Gastroesophageal sphincter (tissue), 3 donors: ENCODE measurements around the gene NCAPD3.

Experiments
- CTCF ChIP-seq, 4 experiments: fragments of 200-600 bp in 2 of 4; fragments of 450-650 bp in 2 of 4; sonication (generic) in 1 of 4; IDR thresholded peaks; one replicate each; pipeline ENCODE4 v1.5.1; 2017 to 2019; ENCODE audit warnings: antibody characterized with exemption in 4 of 4, mild to moderate bottlenecking in 2 of 4, moderate library complexity in 2 of 4
- EP300 ChIP-seq: sonication (generic); formaldehyde crosslinking; IDR thresholded peaks from one replicate; pipeline ENCODE4 v1.6.1; 2017; ENCODE audit warnings: antibody characterized with exemption, mild to moderate bottlenecking
- POLR2A ChIP-seq, 2 donors: fragments of 450-650 bp; IDR thresholded peaks; one replicate each; pipeline ENCODE4 v1.6.1; 2017; ENCODE audit warnings: antibody characterized with exemption in 2 of 2, mild to moderate bottlenecking in 2 of 2, moderate library complexity in 1 of 2
- POLR2AphosphoS5 ChIP-seq: sonication (generic); formaldehyde crosslinking; IDR thresholded peaks from one replicate; pipeline ENCODE4 v1.6.1; 2017; ENCODE audit warnings: antibody characterized with exemption

- TF ChIP-seq CTCF (IDR thresholded peaks at IDR 0.05) (no peak), POLR2AphosphoS5 (no peak), POLR2A (IDR thresholded peaks at IDR 0.05) (no peak), EP300 (no peak)
Observed at GRCh38 chr11:134199531-134199930, 24.2 kb downstream of the NCAPD3 start.
